T-helper 1 cell (primary cell): ENCODE measurements around the gene SLC9A9.
"Not testable (repeated sequence)": the region's sequence is repeated elsewhere in the genome, so short reads cannot be mapped to it uniquely, and the experiment has no call there.

ENCODE experiments used
- DNase-seq, 5 donors: peaks; one replicate each; pipeline ENCODE4 v3.0.0-alpha.2; 2012 to 2020
- total RNA-seq, 4 donors: gene quantifications; one replicate each; lab custom pipeline; 2026; lab: John Stamatoyannopoulos, UW

The SLC9A9 gene
- 24.9 to 33.6 (median 30.1) reads per million in 4 donors for total RNA-seq

- peak in 4 of 5 donors; percentile 7 to 81 (median 22) for DNase-seq
Measured at GRCh38 chr3:143847787-143848631, at the start of gene SLC9A9. Gene SLC9A9 (minus strand): TSS chr3:143848468. CDS start chr3:143848322, 146 bp downstream.

GRCh38 chr3:143897576-143898295, 49.5 kb upstream of the SLC9A9 start:
- DNase-seq: no peak

- DNase-seq: no peak
Measured at GRCh38 chr3:143896486-143896885, 48.2 kb upstream of the SLC9A9 start.

GRCh38 chr3:143895805-143896204, 47.5 kb upstream of the SLC9A9 start:
- DNase-seq: no peak

GRCh38 chr3:143888846-143889245, 40.6 kb upstream of the SLC9A9 start:
- no peak for DNase-seq

GRCh38 chr3:143888166-143888565, 39.9 kb upstream of the SLC9A9 start:
- no peak for DNase-seq

- DNase-seq: peak in 2 of 5 donors; percentile 2 to 31
Measured at GRCh38 chr3:143885780-143886427, 37.6 kb upstream of the SLC9A9 start.

GRCh38 chr3:143884861-143885260, 36.6 kb upstream of the SLC9A9 start:
- DNase-seq: no peak

GRCh38 chr3:143883151-143883550, 34.9 kb upstream of the SLC9A9 start:
- no peak for DNase-seq

- no peak for DNase-seq
Measured at GRCh38 chr3:143881095-143881494, 32.8 kb upstream of the SLC9A9 start.

- DNase-seq: no peak
Measured at GRCh38 chr3:143875546-143875945, 27.3 kb upstream of the SLC9A9 start.

- DNase-seq: not testable (repeated sequence)
Measured at GRCh38 chr3:143873553-143873952, 25.3 kb upstream of the SLC9A9 start.

GRCh38 chr3:143865302-143865701, 17.0 kb upstream of the SLC9A9 start:
- DNase-seq: no peak

GRCh38 chr3:143859465-143860203, 11.4 kb upstream of the SLC9A9 start:
- DNase-seq: no peak

GRCh38 chr3:143856252-143856970, 8.1 kb upstream of the SLC9A9 start:
- DNase-seq: no peak

GRCh38 chr3:143855183-143855582, 6.9 kb upstream of the SLC9A9 start:
- DNase-seq: peak in 2 of 5 donors; percentile 2 to 48

- no peak for DNase-seq
Measured at GRCh38 chr3:143851331-143852017, 3.2 kb upstream of the SLC9A9 start.

GRCh38 chr3:143850877-143851276, 2.6 kb upstream of the SLC9A9 start:
- DNase-seq: no peak

- DNase-seq: peak in 1 of 5 donors; percentile 70
Measured at GRCh38 chr3:143849854-143850549, 1.7 kb upstream of the SLC9A9 start.

GRCh38 chr3:143848704-143849103, 436 bp upstream of the SLC9A9 start:
- no peak for DNase-seq

GRCh38 chr3:143843587-143843986, 4.7 kb downstream of the SLC9A9 start:
- DNase-seq: no peak
